B cell (primary cell): ENCODE data around the gene CCDC6. TPM values are rescaled to one million over a fixed set of nuclear protein-coding genes. Genes with fewer than 3 reads are reported as not detected.

Experiments used
- ATAC-seq: fragments of 200-7000 bp; cut with Tn5 transposase; one replicate; pipeline ENCODE4 v1.10.0; 2021; ENCODE audit warnings: low read depth, mild to moderate bottlenecking, moderate number of reproducible peaks, moderate library complexity
- CTCF ChIA-PET: fragments of 350-600 bp; sonication (Branson Sonifier 250); formaldehyde crosslinking; loops from one replicate; lab custom pipeline; 2021; ENCODE audit warnings: antibody characterized with exemption, inconsistent platforms; lab: Charles Lee
- POLR2A ChIA-PET: fragments of 350-600 bp; sonication (Branson Sonifier 250); formaldehyde crosslinking; loops from one replicate; lab custom pipeline; 2021; ENCODE audit warnings: antibody characterized with exemption; lab: Charles Lee
- DNase-seq: peaks from one replicate; pipeline ENCODE4 v3.0.0; 2013
- H2AFZ ChIP-seq: 2 replicates; pipeline ENCODE4 v1.6.1; 2012; ENCODE audit warnings: mild to moderate bottlenecking, low read depth, low read length; ENCODE audit not compliant: insufficient read depth, poor library complexity, severe bottlenecking
- H3K27ac ChIP-seq, 2 donors: 1 replicate in 1 of 2; 2 replicates in 1 of 2; pipeline ENCODE4 v1.5.1; 2012 to 2013; ENCODE audit warnings: low read length in 2 of 2, mild to moderate bottlenecking in 2 of 2, moderate library complexity in 1 of 2
- H3K27me3 ChIP-seq, 4 experiments: fragments of 200-600 bp in 1 of 4; sonication (generic) in 1 of 4; replicated peaks in 1 of 4; 1 replicate in 2 of 4; 2 replicates in 2 of 4; pipeline versions ENCODE4 v1.6.1 to v1.7.0; 2013 to 2016; ENCODE audit warnings: low read length in 3 of 4, mild to moderate bottlenecking in 2 of 4, mixed read lengths in 1 of 4, moderate library complexity in 1 of 4; ENCODE audit not compliant: insufficient read depth in 4 of 4, control insufficient read depth in 3 of 4; ENCODE audit errors: control extremely low read depth in 1 of 4
- H3K36me3 ChIP-seq, 2 experiments: replicated peaks in 1 of 2; 1 replicate in 1 of 2; 2 replicates in 1 of 2; pipeline versions ENCODE4 v1.6.1 to v1.7.1; 2013; ENCODE audit warnings: low read length in 1 of 2; ENCODE audit not compliant: insufficient read depth in 2 of 2, control insufficient read depth in 1 of 2; ENCODE audit errors: control extremely low read depth in 1 of 2, extremely low read depth in 1 of 2
- H3K4me1 ChIP-seq, 2 donors: fragments of 200-600 bp in 1 of 2; sonication (generic) in 1 of 2; 1 replicate in 1 of 2; 2 replicates in 1 of 2; pipeline versions ENCODE4 v1.5.1 to v1.6.1; 2013 to 2017; ENCODE audit warnings: low read length in 2 of 2; ENCODE audit not compliant: control insufficient read depth in 2 of 2, insufficient read depth in 2 of 2
- H3K4me2 ChIP-seq: replicated peaks from 2 replicates; pipeline ENCODE3; 2012; ENCODE audit warnings: mild to moderate bottlenecking, low read depth, low read length; ENCODE audit not compliant: poor library complexity, severe bottlenecking
- H3K4me3 ChIP-seq, 5 experiments: fragments of 200-600 bp in 1 of 5; sonication (generic) in 1 of 5; 1 replicate in 3 of 5; 2 replicates in 2 of 5; pipeline versions ENCODE4 v1.5.1 to v1.7.0; 2011 to 2016; ENCODE audit warnings: low read length in 4 of 5, mild to moderate bottlenecking in 4 of 5, low read depth in 2 of 5, control low read depth in 1 of 5, moderate library complexity in 1 of 5; ENCODE audit not compliant: insufficient read depth in 1 of 5; ENCODE audit errors: control extremely low read depth in 1 of 5, extremely low read depth in 1 of 5
- H3K79me2 ChIP-seq: fragments of 200-600 bp; sonication (generic); one replicate; pipeline ENCODE4 v1.6.0; 2016; ENCODE audit warnings: low read length; ENCODE audit not compliant: control insufficient read depth, insufficient read depth
- H3K9ac ChIP-seq: fragments of 200-600 bp; sonication (generic); 2 replicates; pipeline ENCODE4 v1.6.1; 2017; ENCODE audit warnings: mild to moderate bottlenecking, low read length, moderate library complexity
- H3K9me3 ChIP-seq, 3 donors: one replicate each; pipeline versions ENCODE4 v1.6.1 to v1.7.1; 2013; ENCODE audit warnings: low read length in 2 of 3; ENCODE audit not compliant: control insufficient read depth in 2 of 3, insufficient read depth in 1 of 3; ENCODE audit errors: control extremely low read depth in 1 of 3
- H4K20me1 ChIP-seq: 2 replicates; pipeline ENCODE4 v1.6.0; 2012; ENCODE audit warnings: mild to moderate bottlenecking, low read length; ENCODE audit not compliant: insufficient read depth, control insufficient read depth, poor library complexity, severe bottlenecking
- H3K27ac Mint-ChIP-seq: one replicate; pipeline ENCODE4 v1.8.0; 2021; ENCODE audit warnings: mixed read lengths
- H3K27me3 Mint-ChIP-seq: one replicate; pipeline ENCODE4 v1.8.0; 2021; ENCODE audit warnings: mixed read lengths
- H3K4me1 Mint-ChIP-seq: one replicate; pipeline ENCODE4 v1.8.0; 2021; ENCODE audit warnings: mixed read lengths
- H3K4me3 Mint-ChIP-seq: one replicate; pipeline ENCODE4 v1.8.0; 2021; ENCODE audit warnings: mixed read lengths
- H3K9me3 Mint-ChIP-seq: one replicate; pipeline ENCODE4 v1.8.0; 2022; ENCODE audit warnings: mixed read lengths; ENCODE audit not compliant: insufficient read depth
- EZH2 ChIP-seq: IDR thresholded peaks from 2 replicates; pipeline ENCODE4 v1.6.1; 2012; ENCODE audit warnings: borderline replicate concordance, low read depth, mild to moderate bottlenecking, moderate library complexity, low read length; ENCODE audit not compliant: insufficient read depth, poor library complexity, severe bottlenecking
- WGBS: methylation state at CpG from one replicate; pipeline ENCODE4 v1.1.5; 2013; ENCODE audit warnings: missing lambda C conversion rate; ENCODE audit not compliant: insufficient coverage; 5-methylcytosine and 5-hydroxymethylcytosine counted together
- intact Hi-C: fragments of 100-400 bp; cut with micrococcal nuclease; formaldehyde crosslinking; loops from one replicate; pipeline ENCODE4 v1.10.0; 2022
- polyA plus RNA-seq: library from polyadenylated mRNA; depleted of rRNA; stranded (reverse); fragments of >200 nt; gene quantifications from 2 replicates; pipeline ENCODE4 v1.2.3, GENCODE V29; 2012
- total RNA-seq, 2 donors: library from RNA; stranded (reverse); fragments of 120-200 nt in 1 of 2; gene quantifications; 1 replicate in 1 of 2; 2 replicates in 1 of 2; pipeline versions ENCODE4 v1.2.3 to v1.2.4, GENCODE V29; 2013 to 2022
- TF ChIP-seq, protein P1 (sequence below): fragments of 200-600 bp; IDR thresholded peaks from one replicate; pipeline ENCODE4 v1.8.0; 2022; ENCODE audit warnings: antibody characterized with exemption, mild to moderate bottlenecking

The CCDC6 gene
- total and polyA plus RNA-seq, 2 donors (not counting 1 experiment from before 2014, with no cell fraction given): 18.2 to 30.1 TPM

- DNase-seq (peak; percentile 55), ATAC-seq (no peak)
- TF ChIP-seq EZH2: no peak
- TF ChIP-seq, protein P1, sequence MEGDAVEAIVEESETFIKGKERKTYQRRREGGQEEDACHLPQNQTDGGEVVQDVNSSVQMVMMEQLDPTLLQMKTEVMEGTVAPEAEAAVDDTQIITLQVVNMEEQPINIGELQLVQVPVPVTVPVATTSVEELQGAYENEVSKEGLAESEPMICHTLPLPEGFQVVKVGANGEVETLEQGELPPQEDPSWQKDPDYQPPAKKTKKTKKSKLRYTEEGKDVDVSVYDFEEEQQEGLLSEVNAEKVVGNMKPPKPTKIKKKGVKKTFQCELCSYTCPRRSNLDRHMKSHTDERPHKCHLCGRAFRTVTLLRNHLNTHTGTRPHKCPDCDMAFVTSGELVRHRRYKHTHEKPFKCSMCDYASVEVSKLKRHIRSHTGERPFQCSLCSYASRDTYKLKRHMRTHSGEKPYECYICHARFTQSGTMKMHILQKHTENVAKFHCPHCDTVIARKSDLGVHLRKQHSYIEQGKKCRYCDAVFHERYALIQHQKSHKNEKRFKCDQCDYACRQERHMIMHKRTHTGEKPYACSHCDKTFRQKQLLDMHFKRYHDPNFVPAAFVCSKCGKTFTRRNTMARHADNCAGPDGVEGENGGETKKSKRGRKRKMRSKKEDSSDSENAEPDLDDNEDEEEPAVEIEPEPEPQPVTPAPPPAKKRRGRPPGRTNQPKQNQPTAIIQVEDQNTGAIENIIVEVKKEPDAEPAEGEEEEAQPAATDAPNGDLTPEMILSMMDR: no peak
- Histone ChIP-seq H3K36me3 (peaks cover 0 to 2% of the 10 kb centered on the region in 2 experiments), H3K79me2 (peaks cover 66% of the 10 kb centered on the region), H3K9me3 (no peaks in the 10 kb centered on the region), H3K27ac (peak overlapping the region; percentile 85 to 95), H3K4me3 (peak overlapping the region; percentile 34 to 89 (median 60)), H2AFZ (peak overlapping the region; percentile 88), H3K4me2 (peak overlapping the region; percentile 90), H3K4me1 (peaks cover 38 to 42% of the 10 kb centered on the region in 2 donors), H4K20me1 (peaks cover 22% of the 10 kb centered on the region), H3K9ac (peak overlapping the region; percentile 86), H3K27me3 (no peaks in the 10 kb centered on the region)
- Mint-ChIP-seq H3K4me3 (peak overlapping the region; percentile 98), H3K27ac (peak overlapping the region; percentile 96), H3K9me3 (no peaks in the 10 kb centered on the region), H3K27me3 (no peaks in the 10 kb centered on the region), H3K4me1 (peaks cover 45% of the 10 kb centered on the region)
- intact Hi-C loops: loop anchor here (1.0 to 10.0 kb wide), 7 partner anchors 43 to 1641 kb away; partner anchors contain the start of genes CISD1, IPMK and TFAM
- WGBS: 0% methylated on average over 7 of the region's 9 CpGs
- POLR2A ChIA-PET: interaction anchor here (0.6 kb wide), 2 partner anchors 11 to 72 kb away, joined by 3 to 6 read pairs; no protein-coding TSS in a partner anchor
- CTCF ChIA-PET: interaction anchor here (0.6 to 6.3 kb wide), 17 partner anchors 20 to 740 kb away, joined by 3 to 175 read pairs (median 4); no protein-coding TSS in a partner anchor
Measured at GRCh38 chr10:59907918-59908807, 1.8 kb upstream of the CCDC6 start.
